A549 (cell line): ENCODE data around the gene SPEN.

Experiments
- PHF8 ChIP-seq: fragments of 200-600 bp; sonication (generic); IDR thresholded peaks from 2 replicates; pipeline ENCODE4 v1.6.1; 2016; ENCODE audit warnings: low read depth, mild to moderate bottlenecking, antibody characterized with exemption, moderate library complexity, borderline replicate concordance
- RAD21 ChIP-seq, 2 experiments: fragments of >200 bp in 1 of 2; sonication (Bioruptor Twin) in 1 of 2; formaldehyde crosslinking in 1 of 2; IDR thresholded peaks in 1 of 2; conservative IDR thresholded peaks in 1 of 2; 2 replicates in 1 of 2; 3 replicates in 1 of 2; pipeline ENCODE4 v1.6.1; 2012 to 2018; ENCODE audit warnings: inconsistent platforms in 1 of 2
- SMC3 ChIP-seq: fragments of >200 bp; sonication (Bioruptor Twin); formaldehyde crosslinking; IDR thresholded peaks from 3 replicates; pipeline ENCODE4 v1.6.1; 2018; ENCODE audit warnings: inconsistent platforms
- TF ChIP-seq, protein P1 (sequence below): fragments of >200 bp; sonication (Bioruptor Twin); formaldehyde crosslinking; IDR thresholded peaks from 3 replicates; pipeline ENCODE4 v1.5.1; 2016

DNA sequence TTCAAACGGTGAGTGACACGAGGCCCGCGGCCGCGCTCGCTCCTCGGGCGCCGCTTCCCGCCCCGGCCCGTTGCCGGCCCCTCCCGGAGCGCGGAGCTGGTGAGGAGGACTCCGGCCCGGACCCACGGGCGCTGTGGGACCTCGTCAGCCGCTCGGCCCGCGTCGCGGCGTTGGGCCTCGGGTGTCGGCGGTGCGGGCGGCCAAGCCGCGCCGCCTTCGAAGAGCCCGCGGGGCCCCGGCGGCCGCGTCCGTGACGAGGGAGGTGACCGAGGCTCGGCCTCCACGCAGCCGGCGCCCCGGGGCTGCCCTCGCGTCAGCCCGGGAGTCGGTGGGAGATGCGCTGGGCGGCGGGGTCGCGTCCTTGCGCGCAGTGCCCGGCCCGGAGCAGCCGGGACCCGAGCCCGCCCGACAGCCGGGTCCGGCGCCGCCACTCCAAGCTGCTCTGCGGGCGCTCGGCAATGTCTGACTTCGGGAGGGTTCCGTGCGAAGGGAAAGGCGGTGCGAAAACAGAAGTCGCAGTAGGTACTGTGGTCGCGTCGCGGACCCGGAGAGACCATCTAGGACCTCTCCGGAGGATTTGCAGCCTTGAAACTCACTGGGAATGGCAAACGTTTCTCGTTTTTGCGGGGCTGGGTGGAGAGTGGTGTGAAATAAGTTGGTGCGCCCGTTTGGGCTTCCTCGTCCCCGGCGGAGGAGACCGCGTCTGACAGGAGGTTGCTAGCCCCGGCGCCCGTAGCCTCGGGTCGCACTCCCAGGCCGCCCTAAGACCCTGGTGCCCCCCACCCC lies 829 bp downstream of the SPEN start:
- TF ChIP-seq SMC3 (no peak), PHF8 (0 out of 2 replicates have a peak, but pooled peaks have one; percentile 15), RAD21 (conservative IDR thresholded peaks at IDR 0.05 in 1 of 2, IDR thresholded peaks at IDR 0.05 in 1 of 2) (no peak; a peak in 1 of 5 replicates)
- TF ChIP-seq, protein P1, sequence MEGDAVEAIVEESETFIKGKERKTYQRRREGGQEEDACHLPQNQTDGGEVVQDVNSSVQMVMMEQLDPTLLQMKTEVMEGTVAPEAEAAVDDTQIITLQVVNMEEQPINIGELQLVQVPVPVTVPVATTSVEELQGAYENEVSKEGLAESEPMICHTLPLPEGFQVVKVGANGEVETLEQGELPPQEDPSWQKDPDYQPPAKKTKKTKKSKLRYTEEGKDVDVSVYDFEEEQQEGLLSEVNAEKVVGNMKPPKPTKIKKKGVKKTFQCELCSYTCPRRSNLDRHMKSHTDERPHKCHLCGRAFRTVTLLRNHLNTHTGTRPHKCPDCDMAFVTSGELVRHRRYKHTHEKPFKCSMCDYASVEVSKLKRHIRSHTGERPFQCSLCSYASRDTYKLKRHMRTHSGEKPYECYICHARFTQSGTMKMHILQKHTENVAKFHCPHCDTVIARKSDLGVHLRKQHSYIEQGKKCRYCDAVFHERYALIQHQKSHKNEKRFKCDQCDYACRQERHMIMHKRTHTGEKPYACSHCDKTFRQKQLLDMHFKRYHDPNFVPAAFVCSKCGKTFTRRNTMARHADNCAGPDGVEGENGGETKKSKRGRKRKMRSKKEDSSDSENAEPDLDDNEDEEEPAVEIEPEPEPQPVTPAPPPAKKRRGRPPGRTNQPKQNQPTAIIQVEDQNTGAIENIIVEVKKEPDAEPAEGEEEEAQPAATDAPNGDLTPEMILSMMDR, result no peak
